ENCODE measurements around the gene ADGRE3. TPM values are rescaled to one million over a fixed set of nuclear protein-coding genes. Genes with fewer than 3 reads are reported as not detected.
A peak's percentile ranks its signal among the peaks of the same experiment; 100 is the strongest.

The ADGRE3 gene
- polyA plus RNA-seq (2012; ENCODE audit: low read depth, missing spikeins): 0.15 TPM

- FAIRE-seq (peak; percentile 66), DNase-seq (ENCODE audit: insufficient read length, low spot score) (no peak)
- no peak for TF ChIP-seq PAX5 (IDR thresholded peaks at IDR 0.05; ENCODE audit: insufficient read depth, low read length, severe bottlenecking)
- TF ChIP-seq TAF1 (IDR thresholded peaks at IDR 0.05; ENCODE audit: low read depth, low read length): no peak
- TF ChIP-seq SPI1 (IDR thresholded peaks at IDR 0.05; ENCODE audit: low read depth, low read length): no peak; the same call in 1 of the 2 replicates
- TF ChIP-seq POLR2A (IDR thresholded peaks at IDR 0.05; ENCODE audit: low read depth, low read length): no peak
- TF ChIP-seq POLR2AphosphoS5 (IDR thresholded peaks at IDR 0.05; ENCODE audit: low read depth, low read length): no peak
- TF ChIP-seq POU2F2 (IDR thresholded peaks at IDR 0.05; ENCODE audit: low read depth, low read length): no peak
Measured at GRCh38 chr19:14674764-14675163, at the start of gene ADGRE3. ADGRE3 (minus strand) TSS chr19:14674844; CDS start chr19:14674770, 74 bp downstream.

GRCh38 chr19:14722127-14722526, 47.5 kb upstream of the ADGRE3 start:
- TF ChIP-seq POU2F2 (IDR thresholded peaks at IDR 0.05; ENCODE audit: low read depth, low read length): no peak
- TF ChIP-seq TAF1 (IDR thresholded peaks at IDR 0.05; ENCODE audit: low read depth, low read length): no peak
- no peak for TF ChIP-seq POLR2A (IDR thresholded peaks at IDR 0.05; ENCODE audit: low read depth, low read length)
- TF ChIP-seq PAX5 (IDR thresholded peaks at IDR 0.05; ENCODE audit: insufficient read depth, low read length, severe bottlenecking): no peak
- TF ChIP-seq POLR2AphosphoS5 (IDR thresholded peaks at IDR 0.05; ENCODE audit: low read depth, low read length): no peak
- no peak for TF ChIP-seq SPI1 (IDR thresholded peaks at IDR 0.05; ENCODE audit: low read depth, low read length)
- no peak for FAIRE-seq
- no peak for DNase-seq (ENCODE audit: insufficient read length, low spot score)

GRCh38 chr19:14719162-14719561, 44.5 kb upstream of the ADGRE3 start:
- FAIRE-seq (no peak), DNase-seq (ENCODE audit: insufficient read length, low spot score) (no peak)
- TF ChIP-seq PAX5 (IDR thresholded peaks at IDR 0.05; ENCODE audit: insufficient read depth, low read length, severe bottlenecking): no peak
- TF ChIP-seq TAF1 (IDR thresholded peaks at IDR 0.05; ENCODE audit: low read depth, low read length): no peak
- TF ChIP-seq POLR2AphosphoS5 (IDR thresholded peaks at IDR 0.05; ENCODE audit: low read depth, low read length): no peak
- no peak for TF ChIP-seq POU2F2 (IDR thresholded peaks at IDR 0.05; ENCODE audit: low read depth, low read length)
- TF ChIP-seq SPI1 (IDR thresholded peaks at IDR 0.05; ENCODE audit: low read depth, low read length): no peak
- TF ChIP-seq POLR2A (IDR thresholded peaks at IDR 0.05; ENCODE audit: low read depth, low read length): no peak

GRCh38 chr19:14718522-14719116, 44.0 kb upstream of the ADGRE3 start:
- DNase-seq (ENCODE audit: insufficient read length, low spot score) (no peak), FAIRE-seq (no peak)
- TF ChIP-seq TAF1 (IDR thresholded peaks at IDR 0.05; ENCODE audit: low read depth, low read length) (no peak), POU2F2 (IDR thresholded peaks at IDR 0.05; ENCODE audit: low read depth, low read length) (no peak), POLR2AphosphoS5 (IDR thresholded peaks at IDR 0.05; ENCODE audit: low read depth, low read length) (no peak), PAX5 (IDR thresholded peaks at IDR 0.05; ENCODE audit: insufficient read depth, low read length, severe bottlenecking) (no peak), SPI1 (IDR thresholded peaks at IDR 0.05; ENCODE audit: low read depth, low read length) (no peak), POLR2A (IDR thresholded peaks at IDR 0.05; ENCODE audit: low read depth, low read length) (no peak)

GRCh38 chr19:14715841-14716240, 41.2 kb upstream of the ADGRE3 start:
- FAIRE-seq: no peak
- DNase-seq (ENCODE audit: insufficient read length, low spot score): no peak
- TF ChIP-seq POU2F2 (IDR thresholded peaks at IDR 0.05; ENCODE audit: low read depth, low read length): no peak
- no peak for TF ChIP-seq POLR2AphosphoS5 (IDR thresholded peaks at IDR 0.05; ENCODE audit: low read depth, low read length)
- no peak for TF ChIP-seq PAX5 (IDR thresholded peaks at IDR 0.05; ENCODE audit: insufficient read depth, low read length, severe bottlenecking)
- no peak for TF ChIP-seq SPI1 (IDR thresholded peaks at IDR 0.05; ENCODE audit: low read depth, low read length)
- no peak for TF ChIP-seq POLR2A (IDR thresholded peaks at IDR 0.05; ENCODE audit: low read depth, low read length)
- TF ChIP-seq TAF1 (IDR thresholded peaks at IDR 0.05; ENCODE audit: low read depth, low read length): no peak

- TF ChIP-seq TAF1 (IDR thresholded peaks at IDR 0.05; ENCODE audit: low read depth, low read length) (no peak), SPI1 (IDR thresholded peaks at IDR 0.05; ENCODE audit: low read depth, low read length) (no peak), POLR2A (IDR thresholded peaks at IDR 0.05; ENCODE audit: low read depth, low read length) (no peak), POLR2AphosphoS5 (IDR thresholded peaks at IDR 0.05; ENCODE audit: low read depth, low read length) (no peak), PAX5 (IDR thresholded peaks at IDR 0.05; ENCODE audit: insufficient read depth, low read length, severe bottlenecking) (no peak), POU2F2 (IDR thresholded peaks at IDR 0.05; ENCODE audit: low read depth, low read length) (no peak)
- FAIRE-seq (no peak), DNase-seq (ENCODE audit: insufficient read length, low spot score) (no peak)
Measured at GRCh38 chr19:14704450-14704849, 29.8 kb upstream of the ADGRE3 start.

GRCh38 chr19:14703833-14704232, 29.2 kb upstream of the ADGRE3 start:
- TF ChIP-seq SPI1 (IDR thresholded peaks at IDR 0.05; ENCODE audit: low read depth, low read length) (no peak), POLR2AphosphoS5 (IDR thresholded peaks at IDR 0.05; ENCODE audit: low read depth, low read length) (no peak), TAF1 (IDR thresholded peaks at IDR 0.05; ENCODE audit: low read depth, low read length) (no peak), POU2F2 (IDR thresholded peaks at IDR 0.05; ENCODE audit: low read depth, low read length) (no peak), POLR2A (IDR thresholded peaks at IDR 0.05; ENCODE audit: low read depth, low read length) (no peak), PAX5 (IDR thresholded peaks at IDR 0.05; ENCODE audit: insufficient read depth, low read length, severe bottlenecking) (no peak)
- FAIRE-seq: no peak
- no peak for DNase-seq (ENCODE audit: insufficient read length, low spot score)

GRCh38 chr19:14700711-14701375, 26.2 kb upstream of the ADGRE3 start:
- no peak for DNase-seq (ENCODE audit: insufficient read length, low spot score)
- TF ChIP-seq PAX5 (IDR thresholded peaks at IDR 0.05; ENCODE audit: insufficient read depth, low read length, severe bottlenecking) (no peak), TAF1 (IDR thresholded peaks at IDR 0.05; ENCODE audit: low read depth, low read length) (no peak), SPI1 (IDR thresholded peaks at IDR 0.05; ENCODE audit: low read depth, low read length) (no peak), POLR2AphosphoS5 (IDR thresholded peaks at IDR 0.05; ENCODE audit: low read depth, low read length) (no peak), POLR2A (IDR thresholded peaks at IDR 0.05; ENCODE audit: low read depth, low read length) (no peak), POU2F2 (IDR thresholded peaks at IDR 0.05; ENCODE audit: low read depth, low read length) (no peak)
- no peak for FAIRE-seq

- DNase-seq (ENCODE audit: insufficient read length, low spot score) (no peak), FAIRE-seq (no peak)
- no peak for TF ChIP-seq POLR2A (IDR thresholded peaks at IDR 0.05; ENCODE audit: low read depth, low read length)
- TF ChIP-seq POLR2AphosphoS5 (IDR thresholded peaks at IDR 0.05; ENCODE audit: low read depth, low read length): no peak
- no peak for TF ChIP-seq TAF1 (IDR thresholded peaks at IDR 0.05; ENCODE audit: low read depth, low read length)
- TF ChIP-seq POU2F2 (IDR thresholded peaks at IDR 0.05; ENCODE audit: low read depth, low read length): no peak
- no peak for TF ChIP-seq PAX5 (IDR thresholded peaks at IDR 0.05; ENCODE audit: insufficient read depth, low read length, severe bottlenecking)
- TF ChIP-seq SPI1 (IDR thresholded peaks at IDR 0.05; ENCODE audit: low read depth, low read length): no peak
Measured at GRCh38 chr19:14699641-14700040, 25.0 kb upstream of the ADGRE3 start.
